Ovary (tissue), 1 donor: ENCODE measurements around the gene LIPT2.
"Not testable (repeated sequence)": the region's sequence is repeated elsewhere in the genome, so short reads cannot be mapped to it uniquely, and the experiment has no call there.

Source experiments
- EP300 ChIP-seq: sonication (generic); formaldehyde crosslinking; IDR thresholded peaks from one replicate; pipeline ENCODE4 v1.6.1; 2017; ENCODE audit warnings: antibody characterized with exemption
- POLR2A ChIP-seq: fragments of 450-650 bp; IDR thresholded peaks from one replicate; pipeline ENCODE4 v1.6.1; 2017; ENCODE audit warnings: antibody characterized with exemption, mild to moderate bottlenecking, moderate library complexity

DNA sequence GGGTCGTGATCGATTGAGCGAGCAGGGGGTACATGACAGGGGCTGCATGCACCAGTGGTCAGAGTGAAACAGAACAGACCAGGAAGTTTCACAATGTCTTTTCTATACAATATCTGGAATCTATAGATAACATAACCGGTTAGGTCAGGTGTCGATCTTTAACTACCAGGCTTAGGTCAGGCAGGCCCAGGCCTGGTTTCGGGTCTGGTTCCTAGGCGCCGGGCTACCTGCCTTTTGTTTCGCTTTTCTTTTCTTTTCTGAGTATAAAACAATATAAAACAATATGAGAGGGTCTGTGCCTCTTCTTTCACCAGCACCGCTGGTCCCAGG lies 41.4 kb upstream of the LIPT2 start:
- TF ChIP-seq POLR2A, EP300: not testable (repeated sequence)
